ENCODE measurements around the gene SMIM5. TPM values are rescaled to one million over a fixed set of nuclear protein-coding genes. Genes with fewer than 3 reads are reported as not detected.

Gene SMIM5
- total and polyA plus RNA-seq, 2 of the 13 experiments (the other 11 are each of a cell fraction or from before 2014, with no cell fraction given), result not detected

DNA sequence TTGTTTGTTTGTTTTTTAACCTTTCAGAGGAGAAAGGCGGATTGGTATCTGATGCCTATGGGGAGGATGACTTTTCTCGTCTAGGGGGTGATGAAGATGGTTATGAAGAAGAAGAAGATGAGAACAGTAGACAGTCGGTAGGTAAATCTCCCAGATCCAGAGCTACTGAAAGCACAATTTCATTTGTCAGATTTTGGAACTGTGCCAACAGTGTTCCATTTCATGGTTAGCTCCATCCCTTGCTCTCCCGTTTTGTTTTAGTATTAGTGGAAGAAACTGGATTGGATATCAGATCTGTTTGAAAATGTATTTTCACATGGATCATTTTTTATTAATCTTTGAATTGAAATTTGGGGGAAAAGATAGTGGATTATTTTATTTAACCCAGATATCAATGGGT, 35.3 kb downstream of the SMIM5 start:
- Histone ChIP-seq H3K4me3 (replicated peaks in 1 of 3; ENCODE audit: insufficient read depth in 1 of 3, low read depth in 2 of 3, low read length in 3 of 3) (peak overlapping the region; percentile 77 to 99 (median 99); a peak in 5 of 6 replicates), H3K4me1 (ENCODE audit: insufficient read depth, low read length) (peaks cover 39% of the 10 kb centered on the region), H2AFZ (ENCODE audit: low read length) (no peak overlapping the region), H3K9ac (ENCODE audit: insufficient read depth, low read depth, low read length) (peak overlapping the region; percentile 92; the same call in 1 of the 2 replicates), H4K20me1 (ENCODE audit: insufficient read depth, low read length) (peaks cover 6% of the 10 kb centered on the region; the same call in 1 of the 2 replicates), H3K27me3 (ENCODE audit: control insufficient read depth in 1 of 2, insufficient read depth in 2 of 2, low read length in 2 of 2) (peaks cover 0 to 5% of the 10 kb centered on the region in 2 experiments; a peak in 1 of 5 replicates), H3K79me2 (ENCODE audit: insufficient read depth, low read length) (peaks cover 68% of the 10 kb centered on the region), H3K9me3 (ENCODE audit: low read length) (no peaks in the 10 kb centered on the region), H3K27ac (ENCODE audit: extremely low read length, insufficient read depth, low read length) (no peak overlapping the region), H3K4me2 (ENCODE audit: low read depth, low read length) (peak overlapping the region; percentile 82), H3K36me3 (replicated peaks in 1 of 2; ENCODE audit: control insufficient read depth in 1 of 2, insufficient read depth in 2 of 2, low read length in 2 of 2) (peaks cover 15 to 51% of the 10 kb centered on the region in 2 experiments)
- intact Hi-C loops (cut with micrococcal nuclease; ENCODE audit: unreplicated experiment), result no loop called here
- ATAC-seq, result no peak
- ChIA-PET CTCF (ENCODE audit: low intra/inter-chr PET ratio, low total read pairs) (interaction anchor here (1.4 kb wide), 1 partner anchor 35 kb away, joined by 3 read pairs; no protein-coding TSS in a partner anchor), POLR2A (interaction anchor here (1.6 kb wide), 1 partner anchor 22 kb away, joined by 4 read pairs; a partner anchor contains a TSS)
- DNase-seq (ENCODE audit: low spot score), result no peak
- BruUV-seq (replicated peaks), result no TSS peak
- WGBS (ENCODE audit: low lambda C conversion rate), result 74% methylated on average over 4 of the region's 4 CpGs
- in situ Hi-C loops (cut with HindIII; ENCODE audit: extremely low pct_ligation_motif_present, low pct_unique_long_range_greater_than_20kb), result no loop called here
- TF ChIP-seq ZC3H4 (CRISPR knock-in tag; IDR thresholded peaks at IDR 0.05; ENCODE audit: borderline replicate concordance), result no peak
- 0 out of 2 replicates have a peak, but pooled peaks have one; percentile 15 for TF ChIP-seq LCORL (IDR thresholded peaks at IDR 0.05)
- no peak for TF ChIP-seq LCORL (CRISPR knock-in tag; IDR thresholded peaks at IDR 0.05)
- peak; percentile 40 for FAIRE-seq

DNA sequence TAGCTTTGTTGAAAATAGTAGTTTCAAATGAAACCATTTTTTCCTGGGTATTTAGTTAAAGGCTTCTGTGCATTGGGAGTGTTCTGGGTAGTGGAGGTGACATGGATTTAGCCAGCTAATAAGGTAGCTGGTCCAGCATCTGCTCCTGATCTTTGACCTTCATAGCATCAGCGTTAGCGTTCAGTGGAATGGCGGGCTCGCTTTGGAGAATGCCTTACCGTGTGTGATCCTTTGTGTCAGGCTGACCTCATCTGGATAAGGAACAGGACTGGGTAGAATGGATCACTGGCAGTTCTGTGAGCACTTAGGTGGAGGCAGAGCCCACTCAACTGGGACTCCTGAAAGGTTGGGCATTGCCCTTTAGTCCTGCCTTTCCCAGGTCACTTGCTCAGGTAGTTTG, 37.6 kb downstream of the SMIM5 start:
- ATAC-seq (no peak), FAIRE-seq (no peak), DNase-seq (ENCODE audit: low spot score) (no peak)
- BruUV-seq (replicated peaks), result no TSS peak
- in situ Hi-C loops (cut with HindIII; ENCODE audit: extremely low pct_ligation_motif_present, low pct_unique_long_range_greater_than_20kb), result no loop called here
- CTCF ChIA-PET (ENCODE audit: low intra/inter-chr PET ratio, low total read pairs), result no interaction called here
- POLR2A ChIA-PET, result no interaction called here
- peaks cover 0 to 5% of the 10 kb centered on the region in 2 experiments; a peak in 1 of 5 replicates for H3K27me3 ChIP-seq (ENCODE audit: control insufficient read depth in 1 of 2, insufficient read depth in 2 of 2, low read length in 2 of 2)
- WGBS (ENCODE audit: low lambda C conversion rate), result 89% methylated on average over 5 of the region's 5 CpGs
- no peak overlapping the region for H3K4me2 ChIP-seq (ENCODE audit: low read depth, low read length)
- no peak overlapping the region for H3K9ac ChIP-seq (ENCODE audit: insufficient read depth, low read depth, low read length)
- peaks cover 66% of the 10 kb centered on the region for H3K79me2 ChIP-seq (ENCODE audit: insufficient read depth, low read length)
- peaks cover 6% of the 10 kb centered on the region; the same call in 1 of the 2 replicates for H4K20me1 ChIP-seq (ENCODE audit: insufficient read depth, low read length)
- no peaks in the 10 kb centered on the region for H3K9me3 ChIP-seq (ENCODE audit: low read length)
- peaks cover 17 to 57% of the 10 kb centered on the region in 2 experiments for H3K36me3 ChIP-seq (replicated peaks in 1 of 2; ENCODE audit: control insufficient read depth in 1 of 2, insufficient read depth in 2 of 2, low read length in 2 of 2)
- no peak overlapping the region for H3K27ac ChIP-seq (ENCODE audit: extremely low read length, insufficient read depth, low read length)
- H3K4me3 ChIP-seq (replicated peaks in 1 of 3; ENCODE audit: insufficient read depth in 1 of 3, low read depth in 2 of 3, low read length in 3 of 3), result no peak overlapping the region
- intact Hi-C loops (cut with micrococcal nuclease; ENCODE audit: unreplicated experiment), result no loop called here
- no peak overlapping the region for H2AFZ ChIP-seq (ENCODE audit: low read length)
- H3K4me1 ChIP-seq (ENCODE audit: insufficient read depth, low read length), result peaks cover 30% of the 10 kb centered on the region
- TF ChIP-seq, protein P1, sequence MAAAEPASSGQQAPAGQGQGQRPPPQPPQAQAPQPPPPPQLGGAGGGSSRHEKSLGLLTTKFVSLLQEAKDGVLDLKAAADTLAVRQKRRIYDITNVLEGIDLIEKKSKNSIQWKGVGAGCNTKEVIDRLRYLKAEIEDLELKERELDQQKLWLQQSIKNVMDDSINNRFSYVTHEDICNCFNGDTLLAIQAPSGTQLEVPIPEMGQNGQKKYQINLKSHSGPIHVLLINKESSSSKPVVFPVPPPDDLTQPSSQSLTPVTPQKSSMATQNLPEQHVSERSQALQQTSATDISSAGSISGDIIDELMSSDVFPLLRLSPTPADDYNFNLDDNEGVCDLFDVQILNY (CRISPR knock-in tag; conservative IDR thresholded peaks at IDR 0.05), result no peak
- TF ChIP-seq ZBTB21 (CRISPR knock-in tag; IDR thresholded peaks at IDR 0.05) (no peak), NFE2L1 (CRISPR knock-in tag; IDR thresholded peaks at IDR 0.05; ENCODE audit: borderline replicate concordance) (no peak), XBP1 (CRISPR knock-in tag; IDR thresholded peaks at IDR 0.05) (no peak), ZFP82 (CRISPR knock-in tag; IDR thresholded peaks at IDR 0.05; ENCODE audit: borderline replicate concordance) (no peak), FOXA1 (IDR thresholded peaks at IDR 0.05) (no peak), FOXA1 (CRISPR knock-in tag; IDR thresholded peaks at IDR 0.05) (no peak), ZNF563 (CRISPR knock-in tag; IDR thresholded peaks at IDR 0.05) (no peak)
- TF ChIP-seq, protein P2, sequence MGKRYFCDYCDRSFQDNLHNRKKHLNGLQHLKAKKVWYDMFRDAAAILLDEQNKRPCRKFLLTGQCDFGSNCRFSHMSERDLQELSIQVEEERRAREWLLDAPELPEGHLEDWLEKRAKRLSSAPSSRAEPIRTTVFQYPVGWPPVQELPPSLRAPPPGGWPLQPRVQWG (CRISPR knock-in tag; IDR thresholded peaks at IDR 0.05; ENCODE audit: borderline replicate concordance, low read depth), result no peak
- TF ChIP-seq, protein P3, sequence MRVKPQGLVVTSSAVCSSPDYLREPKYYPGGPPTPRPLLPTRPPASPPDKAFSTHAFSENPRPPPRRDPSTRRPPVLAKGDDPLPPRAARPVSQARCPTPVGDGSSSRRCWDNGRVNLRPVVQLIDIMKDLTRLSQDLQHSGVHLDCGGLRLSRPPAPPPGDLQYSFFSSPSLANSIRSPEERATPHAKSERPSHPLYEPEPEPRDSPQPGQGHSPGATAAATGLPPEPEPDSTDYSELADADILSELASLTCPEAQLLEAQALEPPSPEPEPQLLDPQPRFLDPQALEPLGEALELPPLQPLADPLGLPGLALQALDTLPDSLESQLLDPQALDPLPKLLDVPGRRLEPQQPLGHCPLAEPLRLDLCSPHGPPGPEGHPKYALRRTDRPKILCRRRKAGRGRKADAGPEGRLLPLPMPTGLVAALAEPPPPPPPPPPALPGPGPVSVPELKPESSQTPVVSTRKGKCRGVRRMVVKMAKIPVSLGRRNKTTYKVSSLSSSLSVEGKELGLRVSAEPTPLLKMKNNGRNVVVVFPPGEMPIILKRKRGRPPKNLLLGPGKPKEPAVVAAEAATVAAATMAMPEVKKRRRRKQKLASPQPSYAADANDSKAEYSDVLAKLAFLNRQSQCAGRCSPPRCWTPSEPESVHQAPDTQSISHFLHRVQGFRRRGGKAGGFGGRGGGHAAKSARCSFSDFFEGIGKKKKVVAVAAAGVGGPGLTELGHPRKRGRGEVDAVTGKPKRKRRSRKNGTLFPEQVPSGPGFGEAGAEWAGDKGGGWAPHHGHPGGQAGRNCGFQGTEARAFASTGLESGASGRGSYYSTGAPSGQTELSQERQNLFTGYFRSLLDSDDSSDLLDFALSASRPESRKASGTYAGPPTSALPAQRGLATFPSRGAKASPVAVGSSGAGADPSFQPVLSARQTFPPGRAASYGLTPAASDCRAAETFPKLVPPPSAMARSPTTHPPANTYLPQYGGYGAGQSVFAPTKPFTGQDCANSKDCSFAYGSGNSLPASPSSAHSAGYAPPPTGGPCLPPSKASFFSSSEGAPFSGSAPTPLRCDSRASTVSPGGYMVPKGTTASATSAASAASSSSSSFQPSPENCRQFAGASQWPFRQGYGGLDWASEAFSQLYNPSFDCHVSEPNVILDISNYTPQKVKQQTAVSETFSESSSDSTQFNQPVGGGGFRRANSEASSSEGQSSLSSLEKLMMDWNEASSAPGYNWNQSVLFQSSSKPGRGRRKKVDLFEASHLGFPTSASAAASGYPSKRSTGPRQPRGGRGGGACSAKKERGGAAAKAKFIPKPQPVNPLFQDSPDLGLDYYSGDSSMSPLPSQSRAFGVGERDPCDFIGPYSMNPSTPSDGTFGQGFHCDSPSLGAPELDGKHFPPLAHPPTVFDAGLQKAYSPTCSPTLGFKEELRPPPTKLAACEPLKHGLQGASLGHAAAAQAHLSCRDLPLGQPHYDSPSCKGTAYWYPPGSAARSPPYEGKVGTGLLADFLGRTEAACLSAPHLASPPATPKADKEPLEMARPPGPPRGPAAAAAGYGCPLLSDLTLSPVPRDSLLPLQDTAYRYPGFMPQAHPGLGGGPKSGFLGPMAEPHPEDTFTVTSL (CRISPR knock-in tag; IDR thresholded peaks at IDR 0.05; ENCODE audit: borderline replicate concordance), result no peak

Data from HepG2 (cell line).